Measurements from ENCODE around the gene PLCB2.

DNA sequence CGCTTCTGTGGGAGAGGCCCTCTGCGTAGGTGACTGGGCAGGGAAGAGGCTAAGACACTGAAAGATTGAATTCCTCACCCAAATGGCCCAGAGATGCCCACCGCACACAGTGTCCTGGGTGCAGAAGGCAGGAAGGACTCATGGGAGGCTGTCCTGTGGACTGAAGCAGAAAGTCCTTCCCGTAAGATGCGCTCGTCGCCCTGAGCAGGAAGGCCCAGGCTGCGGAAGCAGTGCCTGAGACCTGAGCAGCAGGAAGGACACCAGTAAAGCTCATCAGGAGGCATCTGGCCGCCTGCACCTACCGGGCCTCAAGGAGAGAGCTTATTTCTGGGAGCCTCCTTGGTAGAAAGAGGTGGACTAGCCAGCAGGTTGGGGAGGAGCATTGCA, 65.5 kb downstream of the PLCB2 start:
- TF ChIP-seq, protein P1, sequence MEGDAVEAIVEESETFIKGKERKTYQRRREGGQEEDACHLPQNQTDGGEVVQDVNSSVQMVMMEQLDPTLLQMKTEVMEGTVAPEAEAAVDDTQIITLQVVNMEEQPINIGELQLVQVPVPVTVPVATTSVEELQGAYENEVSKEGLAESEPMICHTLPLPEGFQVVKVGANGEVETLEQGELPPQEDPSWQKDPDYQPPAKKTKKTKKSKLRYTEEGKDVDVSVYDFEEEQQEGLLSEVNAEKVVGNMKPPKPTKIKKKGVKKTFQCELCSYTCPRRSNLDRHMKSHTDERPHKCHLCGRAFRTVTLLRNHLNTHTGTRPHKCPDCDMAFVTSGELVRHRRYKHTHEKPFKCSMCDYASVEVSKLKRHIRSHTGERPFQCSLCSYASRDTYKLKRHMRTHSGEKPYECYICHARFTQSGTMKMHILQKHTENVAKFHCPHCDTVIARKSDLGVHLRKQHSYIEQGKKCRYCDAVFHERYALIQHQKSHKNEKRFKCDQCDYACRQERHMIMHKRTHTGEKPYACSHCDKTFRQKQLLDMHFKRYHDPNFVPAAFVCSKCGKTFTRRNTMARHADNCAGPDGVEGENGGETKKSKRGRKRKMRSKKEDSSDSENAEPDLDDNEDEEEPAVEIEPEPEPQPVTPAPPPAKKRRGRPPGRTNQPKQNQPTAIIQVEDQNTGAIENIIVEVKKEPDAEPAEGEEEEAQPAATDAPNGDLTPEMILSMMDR (IDR thresholded peaks at IDR 0.05), result no peak
- TF ChIP-seq POLR2A (IDR thresholded peaks at IDR 0.05), result no peak

All from thyroid gland (tissue), 4 donors.